Stimulated activated CD4-positive, alpha-beta T cell treated with anti-CD3 and anti-CD28 coated beads, Interleukin-1b, Interleukin-23, amount 100 ng/mL, for 4 hours (primary cell): ENCODE results near the gene TNS2.
"Not testable (repeated sequence)": the region's sequence is repeated elsewhere in the genome, so short reads cannot be mapped to it uniquely, and the experiment has no call there.

Experiments
- DNase-seq, 2 donors: peaks; one replicate each; pipeline ENCODE4 v3.0.0-alpha.2; 2020; ENCODE audit warnings: low read depth in 2 of 2

TNS2 gene

DNA sequence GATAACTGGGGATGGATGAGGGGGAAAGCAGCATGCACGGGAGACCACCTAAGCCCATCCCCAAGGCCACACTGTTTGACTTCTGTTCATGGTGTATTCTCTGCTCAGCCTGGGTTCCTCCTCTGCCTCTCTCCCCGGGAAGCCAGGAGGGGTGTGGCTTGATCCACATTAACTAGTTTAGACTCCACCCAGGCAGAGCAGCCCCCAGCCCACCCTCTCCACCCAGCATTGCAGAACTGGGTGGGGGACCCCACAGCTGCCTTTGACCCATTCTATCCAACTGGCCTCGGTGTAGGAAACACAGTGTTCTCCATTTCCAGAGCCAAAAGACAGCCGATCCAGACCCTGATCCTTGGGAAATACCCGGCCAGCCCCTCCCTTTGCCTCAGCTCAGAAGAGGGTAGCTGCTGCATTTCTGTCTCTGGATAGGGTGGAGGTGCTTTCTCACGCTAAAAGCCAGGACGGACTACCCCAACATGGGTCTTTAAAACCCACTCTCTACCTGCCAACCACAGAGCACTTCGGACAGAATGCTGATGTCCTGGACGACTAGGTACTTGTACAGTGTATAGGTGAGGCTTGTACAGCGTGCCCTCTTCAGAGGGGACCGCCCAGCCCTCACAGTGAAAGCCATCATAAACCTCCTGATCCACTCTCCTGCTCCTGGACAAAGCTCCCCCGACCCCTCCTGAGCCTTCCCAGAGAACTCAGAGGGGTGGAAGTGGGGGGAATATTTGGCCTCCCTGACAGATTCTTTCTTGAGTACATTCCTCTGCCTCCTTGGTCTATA is 20.0 kb downstream of the TNS2 start:
- no peak for DNase-seq

DNA sequence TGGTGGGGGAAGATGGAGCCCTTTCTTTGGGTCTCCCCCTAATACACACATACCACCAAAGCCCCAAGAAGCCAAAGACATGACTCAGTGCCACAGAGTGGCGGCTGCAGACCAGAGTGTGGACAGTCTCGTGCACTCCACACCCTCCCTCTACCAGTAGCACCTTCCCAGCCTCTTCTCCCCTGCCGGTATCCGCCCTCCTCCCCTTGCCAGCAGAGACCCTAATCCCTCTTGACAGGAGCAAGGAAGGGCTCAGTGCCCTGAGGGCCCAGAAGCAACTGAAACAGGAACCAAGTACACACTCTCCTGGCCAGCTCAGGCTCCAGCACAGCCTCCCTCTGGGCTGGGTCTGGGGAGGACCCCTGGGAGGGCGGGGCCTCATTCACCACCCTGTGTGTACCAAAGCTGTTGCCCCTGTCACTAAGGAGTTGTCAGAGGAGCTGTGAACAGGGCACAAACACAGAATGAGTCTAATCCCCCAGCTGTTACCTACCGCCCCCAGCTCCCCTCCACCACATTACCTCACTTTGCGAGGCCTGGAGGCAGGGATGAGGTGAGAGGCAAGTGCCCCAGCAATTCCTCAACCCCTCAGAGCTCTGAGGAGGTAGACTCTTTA is 21.1 kb downstream of the TNS2 start:
- DNase-seq: no peak

DNA sequence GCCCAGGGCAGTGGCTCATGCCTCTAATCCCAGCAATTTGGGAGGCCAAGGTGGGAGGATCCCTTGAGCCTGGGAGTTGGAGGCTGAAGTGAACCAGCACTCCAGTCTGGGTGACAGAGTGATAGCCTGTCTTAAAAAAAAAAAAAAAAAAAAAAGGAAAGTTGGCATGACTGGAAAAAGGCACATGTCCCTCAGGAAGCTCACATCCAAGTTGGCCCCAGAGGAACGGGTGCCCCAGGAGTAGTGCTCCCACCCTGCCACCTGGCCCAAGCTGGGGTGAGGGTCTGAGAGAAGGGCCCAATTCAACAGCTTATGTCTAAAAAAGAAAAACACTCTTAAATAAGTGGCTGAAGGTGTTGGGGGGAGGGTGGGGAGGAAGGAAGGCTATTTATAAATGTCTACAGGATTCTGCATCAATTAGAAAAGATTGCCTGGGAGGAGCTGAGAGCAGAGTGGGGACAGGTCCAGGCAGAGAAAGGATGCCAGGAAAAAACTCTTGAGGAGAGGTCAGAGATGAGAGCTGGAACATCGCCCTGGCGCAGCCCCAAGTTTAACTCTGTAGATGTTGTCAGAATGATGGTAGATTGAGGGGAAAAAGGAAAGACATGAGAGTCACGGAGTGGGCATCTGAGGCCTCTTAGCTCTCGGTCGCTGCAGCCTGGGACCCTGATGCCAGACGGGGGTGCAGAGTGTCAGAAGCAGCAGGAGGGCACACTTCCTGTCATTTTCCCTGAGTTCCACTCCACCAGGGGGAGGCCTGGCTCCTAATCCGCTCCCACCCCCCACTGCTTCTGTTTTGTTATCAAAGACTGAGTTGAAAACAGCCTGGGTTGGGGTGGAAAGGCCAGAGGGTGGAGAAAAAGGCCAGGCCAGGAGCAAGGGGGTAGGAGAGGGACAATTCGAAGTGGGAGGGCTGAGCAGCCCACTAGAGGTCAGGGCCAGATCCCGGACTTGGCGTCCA is 22.0 kb downstream of the TNS2 start:
- no peak for DNase-seq

DNA sequence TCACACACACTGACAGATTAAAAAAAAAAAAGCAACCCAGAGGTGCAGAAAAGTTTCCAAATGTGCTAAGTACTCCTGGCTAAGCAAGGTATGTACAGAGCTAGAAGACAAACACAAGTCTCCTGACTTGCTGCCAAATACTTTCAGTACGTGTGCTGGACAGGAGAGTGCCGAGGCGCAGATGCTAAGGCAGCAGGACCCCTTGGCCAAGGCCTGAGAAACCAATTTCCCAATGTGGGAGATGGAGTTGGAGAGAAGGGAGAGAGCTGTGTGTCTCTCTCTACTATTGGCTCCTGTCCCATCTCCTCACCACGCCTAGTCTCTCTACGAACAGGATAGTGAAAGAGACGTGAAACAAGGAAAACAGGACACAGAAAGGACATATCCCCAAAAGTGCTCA is 24.0 kb downstream of the TNS2 start:
- DNase-seq: no peak

DNA sequence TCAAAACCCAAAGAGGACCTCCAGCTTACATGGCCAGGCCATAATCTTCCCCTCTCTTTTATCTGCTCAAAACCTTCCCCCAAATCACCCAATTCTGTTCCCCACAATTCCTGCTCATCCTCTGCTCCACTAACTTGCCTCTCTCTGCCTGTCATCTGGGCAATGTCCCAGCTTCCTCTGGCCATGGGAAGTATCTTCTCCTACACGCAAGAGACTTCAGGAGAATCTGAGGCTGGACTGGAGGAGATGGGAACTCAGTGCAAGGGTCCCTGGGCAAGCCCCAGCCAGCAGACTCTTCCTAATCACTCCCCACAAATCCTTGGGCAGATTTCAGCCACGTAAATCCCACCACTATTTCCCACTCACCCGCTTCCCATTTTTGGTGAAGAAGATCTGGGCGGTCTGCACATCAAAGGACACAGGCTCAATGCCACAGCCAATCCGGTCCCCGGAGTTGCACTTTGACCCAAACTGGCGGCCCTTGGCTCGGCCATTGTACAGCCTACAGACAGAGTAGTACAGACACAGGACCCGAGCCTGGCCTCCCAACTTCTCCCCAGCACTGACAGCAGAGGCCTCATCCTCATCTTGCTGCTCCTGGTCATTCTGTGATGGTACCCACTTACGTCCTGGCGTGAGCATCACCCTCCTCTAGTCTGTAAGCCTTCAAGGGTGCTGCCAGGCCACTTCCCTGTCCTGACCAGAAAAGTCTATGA is 24.6 kb downstream of the TNS2 start:
- DNase-seq: no peak

DNA sequence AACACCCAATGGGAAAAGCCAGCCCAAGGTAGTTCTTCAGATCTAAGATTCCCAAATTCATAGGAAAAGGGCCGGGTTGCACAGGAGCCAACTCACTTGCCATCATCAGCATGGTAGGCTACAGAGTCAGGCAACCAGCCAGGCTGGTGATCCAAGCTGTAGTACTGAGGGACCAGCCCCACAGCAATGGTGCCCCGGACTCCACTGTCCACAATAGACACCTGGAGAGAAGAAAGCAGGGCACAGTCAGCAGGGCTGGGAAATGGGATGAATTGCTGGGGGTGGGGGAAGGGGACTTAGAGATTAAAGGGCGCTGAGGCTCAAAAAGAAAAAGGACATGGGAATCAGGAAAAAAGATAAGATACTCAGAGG is 25.1 kb downstream of the TNS2 start:
- DNase-seq: no peak

DNA sequence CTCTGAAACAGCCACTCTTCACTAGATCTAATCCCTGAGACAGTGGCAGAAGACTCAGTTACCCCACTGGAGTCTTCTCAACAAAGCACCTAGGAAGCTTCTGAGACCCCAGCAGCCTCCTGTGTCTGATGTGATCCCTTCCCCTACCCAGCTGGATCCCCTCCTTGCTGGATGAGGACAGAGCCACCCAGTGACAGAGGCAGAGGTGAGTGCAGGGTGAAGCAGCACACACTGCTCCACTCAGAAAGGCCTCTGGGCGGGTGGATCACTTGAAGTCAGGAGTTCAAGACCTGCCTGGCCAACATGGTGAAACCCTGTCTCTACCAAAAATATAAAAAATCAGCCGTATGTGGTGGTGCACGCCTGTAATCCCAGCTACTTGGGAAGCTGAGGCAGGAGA is 26.6 kb downstream of the TNS2 start:
- DNase-seq: no peak

DNA sequence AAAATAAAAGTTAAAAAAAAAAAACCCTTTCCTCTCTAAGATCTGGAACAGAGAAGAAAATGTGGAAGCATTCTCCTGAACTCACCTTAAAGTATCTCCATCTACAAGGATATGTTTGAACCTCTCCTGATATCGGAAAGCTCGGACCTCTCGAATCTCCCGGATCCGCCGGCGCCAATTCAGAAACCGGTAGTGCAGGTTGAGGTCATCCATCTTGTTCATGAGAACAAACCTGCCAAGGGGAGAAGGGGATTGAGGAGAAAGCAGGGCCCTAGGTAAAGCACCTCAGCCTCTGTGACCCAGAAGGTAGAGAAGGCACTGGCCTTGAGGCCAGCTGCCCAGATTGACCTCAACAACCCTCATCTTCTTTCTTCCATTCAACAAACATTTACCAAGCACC is 27.2 kb downstream of the TNS2 start:
- no peak for DNase-seq

DNA sequence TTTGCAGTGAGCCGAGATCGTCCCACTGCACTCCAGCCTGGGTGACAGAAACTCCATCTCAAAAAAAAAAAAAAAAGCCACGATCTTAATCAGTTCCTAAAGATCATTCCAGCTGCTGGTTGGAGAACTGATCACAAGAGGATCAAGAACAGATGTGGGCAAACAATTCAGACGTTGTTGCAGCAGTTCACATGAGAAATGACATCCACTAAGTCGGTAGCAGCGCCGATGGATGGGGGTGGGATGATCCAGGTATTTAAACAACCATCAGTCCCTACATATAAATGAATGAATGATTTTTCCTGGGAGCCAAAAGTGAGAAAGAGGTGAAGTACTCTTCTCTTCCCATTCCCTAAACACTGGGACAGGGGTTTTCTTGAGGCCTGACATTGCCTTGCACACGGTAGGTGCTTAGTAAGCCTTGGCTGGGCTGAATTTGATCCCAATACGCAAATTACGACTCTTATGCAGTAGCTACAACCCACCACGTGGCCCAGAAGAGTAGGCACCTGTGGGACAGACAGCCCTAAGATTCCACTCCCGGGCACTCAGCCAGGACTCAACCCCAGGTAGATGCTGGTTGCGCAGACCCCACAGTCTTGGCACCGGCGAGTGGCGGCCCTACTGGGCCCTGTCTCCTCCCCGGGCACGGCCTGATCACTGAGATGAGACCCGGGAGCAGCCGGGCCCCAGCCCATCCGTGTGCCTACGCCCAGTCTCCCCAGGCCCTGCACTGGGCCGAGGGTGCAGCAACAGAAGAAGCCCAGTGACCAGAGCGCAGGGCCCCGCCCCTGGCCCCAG is 28.8 kb downstream of the TNS2 start:
- peak in 1 of 2 donors; percentile 22 for DNase-seq

DNA sequence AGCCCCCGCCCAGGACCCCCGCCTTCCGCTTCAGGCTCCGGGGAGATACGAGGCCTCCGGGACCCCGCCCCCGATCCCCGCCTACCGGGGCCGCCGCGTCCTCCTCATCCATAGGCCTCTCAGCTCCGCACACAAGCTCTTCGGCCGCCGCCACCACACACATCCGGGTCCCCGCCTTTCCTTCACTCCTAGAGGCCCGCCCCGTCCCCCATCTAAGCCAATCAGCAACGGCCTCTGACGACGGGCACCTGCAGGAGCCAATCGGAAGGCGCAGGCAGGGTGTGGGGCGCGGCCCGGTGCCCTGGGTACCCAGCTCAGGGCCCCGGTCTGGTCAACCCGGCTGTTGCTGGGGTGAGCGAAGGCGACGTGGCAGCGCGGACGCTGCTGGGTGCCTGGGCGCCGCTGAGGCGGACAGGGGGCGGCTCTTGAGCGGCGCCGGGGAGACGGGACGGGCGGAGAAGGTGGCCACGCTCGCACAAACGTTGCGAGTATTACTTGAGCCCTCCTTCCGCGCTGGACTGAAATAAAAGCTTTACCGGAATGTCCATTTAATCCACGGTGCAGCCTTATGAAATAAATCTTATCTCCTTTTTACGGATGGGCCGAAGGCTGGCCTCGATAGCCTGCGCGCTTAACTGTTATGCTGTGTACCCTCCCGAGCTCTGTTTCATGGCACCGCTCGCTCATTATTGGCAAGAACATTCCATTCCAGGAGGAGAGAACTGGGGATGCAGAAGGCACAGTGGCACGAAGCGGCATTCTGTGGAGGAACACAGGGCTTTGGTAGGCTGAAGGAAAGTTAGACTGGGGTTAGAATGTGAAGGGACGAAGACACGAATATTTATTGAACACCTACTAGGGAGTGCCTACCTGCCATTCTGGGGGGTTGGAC is 29.6 kb downstream of the TNS2 start, which contains the start of gene SPRYD3:
Gene SPRYD3, minus strand, starts transcription at position 165 of the 892 bp plus-strand sequence. Its CDS starts 57 bp downstream, at position 108.
- DNase-seq: peak; percentile 93 to 95

DNA sequence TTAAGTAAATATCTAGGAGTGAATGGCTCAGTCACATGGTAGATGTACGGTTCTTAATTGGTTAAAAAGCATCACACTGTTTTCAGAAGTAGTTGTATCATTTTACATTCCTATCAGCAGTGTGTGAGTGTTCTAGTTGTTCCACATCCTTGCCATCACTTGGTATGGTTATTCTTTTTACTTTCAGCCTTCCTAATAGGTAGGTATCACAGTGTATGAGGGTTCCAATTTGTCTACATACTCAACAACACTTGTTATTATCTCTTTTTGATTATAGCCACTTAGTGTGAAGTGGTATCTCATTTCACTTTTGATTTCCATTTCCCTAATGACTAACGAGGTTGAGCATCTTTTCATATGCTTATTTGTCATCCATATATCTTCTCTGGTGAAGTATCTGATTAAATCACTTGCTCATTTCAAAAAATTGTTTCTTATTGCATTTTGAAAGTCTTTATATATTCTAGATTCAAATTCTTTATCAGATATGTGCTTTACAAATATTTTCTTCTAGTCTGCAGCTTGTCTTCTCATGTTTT is 32.8 kb downstream of the TNS2 start:
- no peak for DNase-seq

DNA sequence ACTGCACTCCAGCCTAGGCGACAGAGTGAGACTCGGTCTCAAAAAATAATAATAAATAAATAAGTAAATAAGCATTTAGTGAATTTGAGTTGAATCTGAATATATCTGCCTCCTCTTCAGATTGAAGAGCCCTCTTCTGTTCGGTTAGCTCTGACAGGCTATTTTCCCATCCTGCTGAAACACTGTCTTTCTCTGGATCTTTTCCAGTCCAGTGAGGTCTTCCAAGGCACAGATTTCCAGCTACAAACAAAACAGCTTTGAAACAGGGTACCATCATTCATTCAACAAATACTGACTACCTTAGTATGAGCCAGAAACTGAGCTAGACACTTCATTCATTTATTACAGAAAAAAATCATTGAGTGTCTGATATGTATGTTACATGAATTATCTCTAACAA is 36.5 kb downstream of the TNS2 start:
- no peak for DNase-seq

DNA sequence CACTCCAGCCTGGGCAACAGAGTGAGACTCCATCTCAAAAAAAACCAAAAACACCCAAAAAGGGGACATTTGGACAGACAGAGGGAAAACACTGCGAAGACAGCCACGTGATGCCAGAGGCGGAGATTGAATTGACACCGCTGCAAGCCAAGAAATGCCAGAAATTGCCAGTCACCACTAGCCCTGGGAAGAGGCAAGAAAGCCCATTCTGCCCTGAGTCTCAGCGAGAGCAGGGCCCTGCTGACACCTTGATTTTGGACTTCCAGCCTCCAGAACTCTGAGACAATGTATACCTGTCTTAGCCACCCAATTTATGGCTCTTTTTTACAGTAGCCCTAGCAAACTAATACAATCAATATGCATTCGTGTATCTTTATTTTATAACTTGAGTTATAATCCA is 40.2 kb downstream of the TNS2 start:
- DNase-seq: no peak

DNA sequence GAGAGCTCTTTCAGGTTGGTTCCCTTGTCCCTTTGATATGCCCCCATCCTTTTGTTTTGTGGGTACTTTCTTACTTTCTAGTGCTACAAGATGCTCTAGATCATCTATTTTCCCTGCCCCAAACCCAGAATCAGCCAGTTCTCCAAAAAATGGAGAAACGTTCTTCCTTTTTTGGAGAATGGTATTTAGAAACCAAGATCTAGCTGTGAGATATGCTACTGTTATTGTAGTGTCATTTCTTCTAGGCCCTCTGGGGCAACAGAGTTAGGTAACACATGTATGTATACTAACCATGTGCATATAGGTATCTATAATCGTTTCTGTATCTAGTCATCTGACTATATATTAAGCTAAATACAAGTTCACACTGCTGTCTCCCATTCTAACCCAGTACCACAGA is 40.7 kb downstream of the TNS2 start:
- no peak for DNase-seq

DNA sequence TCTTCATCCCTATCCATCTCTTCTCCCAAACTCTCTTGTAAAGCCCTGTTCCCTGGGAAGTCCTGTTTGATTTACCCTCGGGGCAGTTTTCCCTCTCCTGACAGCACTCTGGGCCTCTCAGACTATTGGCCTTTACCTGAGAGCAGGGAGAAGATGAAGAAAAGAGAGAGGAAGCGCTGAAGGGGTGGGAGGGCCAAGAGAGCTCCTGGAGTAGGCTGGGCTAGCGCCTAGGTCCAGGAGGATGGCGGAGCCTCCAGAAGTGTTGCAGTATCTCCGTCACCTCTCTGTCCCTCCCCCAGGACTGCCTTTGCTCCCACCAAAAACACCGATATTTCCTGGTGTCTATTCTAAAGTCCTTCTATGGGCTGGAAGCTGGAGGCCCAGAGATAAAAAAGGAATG is 41.9 kb downstream of the TNS2 start:
- no peak for DNase-seq

DNA sequence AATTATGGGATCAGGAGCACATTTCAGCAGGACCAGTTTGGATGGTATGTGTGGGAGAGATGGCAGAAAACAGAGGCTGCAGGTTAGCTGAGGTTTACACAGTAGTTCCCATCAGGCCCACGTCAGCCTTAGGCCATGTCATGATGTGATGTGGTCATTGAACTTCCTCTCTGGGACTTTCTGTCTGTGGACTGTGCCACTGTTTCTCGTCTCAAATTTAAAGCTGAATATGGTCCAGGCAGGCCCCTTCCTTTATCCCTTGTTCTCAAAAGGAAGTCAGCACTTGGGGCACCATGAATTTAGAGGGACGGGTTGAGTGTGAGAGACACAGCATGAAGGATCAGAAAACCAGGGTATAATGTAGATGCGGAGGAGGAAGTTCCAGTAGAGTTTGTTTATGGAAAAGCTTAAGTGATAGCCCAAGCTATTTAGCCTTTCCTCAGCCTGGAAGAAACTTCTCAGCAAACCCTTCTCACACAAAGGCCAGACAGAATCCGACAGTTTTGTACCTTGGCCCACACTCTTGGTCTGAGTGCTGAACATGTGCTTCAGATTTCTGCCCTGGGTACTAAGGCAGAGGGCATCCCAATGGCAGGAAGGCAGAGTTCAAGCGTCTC is 44.0 kb downstream of the TNS2 start:
- DNase-seq: no peak

DNA sequence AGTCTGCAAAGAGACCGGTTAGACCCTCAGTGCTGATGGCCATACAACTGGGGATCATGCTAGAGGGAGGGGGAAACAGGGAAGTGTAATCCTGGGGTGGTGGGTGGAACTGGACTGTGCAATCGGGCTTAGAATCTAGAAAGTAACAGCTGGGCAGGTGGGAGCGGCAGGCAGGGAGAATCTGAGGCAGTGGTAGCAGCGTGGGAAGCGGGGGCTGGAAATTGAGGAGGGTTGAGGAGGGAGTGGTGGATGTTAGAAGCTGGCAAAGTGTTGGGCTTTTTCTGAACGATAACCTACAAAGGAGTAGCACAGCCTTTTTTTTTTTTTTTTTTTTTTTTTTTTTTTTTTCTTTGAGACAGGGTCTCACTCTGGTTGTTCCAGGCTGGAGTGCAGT is 44.5 kb downstream of the TNS2 start:
- DNase-seq: no peak

DNA sequence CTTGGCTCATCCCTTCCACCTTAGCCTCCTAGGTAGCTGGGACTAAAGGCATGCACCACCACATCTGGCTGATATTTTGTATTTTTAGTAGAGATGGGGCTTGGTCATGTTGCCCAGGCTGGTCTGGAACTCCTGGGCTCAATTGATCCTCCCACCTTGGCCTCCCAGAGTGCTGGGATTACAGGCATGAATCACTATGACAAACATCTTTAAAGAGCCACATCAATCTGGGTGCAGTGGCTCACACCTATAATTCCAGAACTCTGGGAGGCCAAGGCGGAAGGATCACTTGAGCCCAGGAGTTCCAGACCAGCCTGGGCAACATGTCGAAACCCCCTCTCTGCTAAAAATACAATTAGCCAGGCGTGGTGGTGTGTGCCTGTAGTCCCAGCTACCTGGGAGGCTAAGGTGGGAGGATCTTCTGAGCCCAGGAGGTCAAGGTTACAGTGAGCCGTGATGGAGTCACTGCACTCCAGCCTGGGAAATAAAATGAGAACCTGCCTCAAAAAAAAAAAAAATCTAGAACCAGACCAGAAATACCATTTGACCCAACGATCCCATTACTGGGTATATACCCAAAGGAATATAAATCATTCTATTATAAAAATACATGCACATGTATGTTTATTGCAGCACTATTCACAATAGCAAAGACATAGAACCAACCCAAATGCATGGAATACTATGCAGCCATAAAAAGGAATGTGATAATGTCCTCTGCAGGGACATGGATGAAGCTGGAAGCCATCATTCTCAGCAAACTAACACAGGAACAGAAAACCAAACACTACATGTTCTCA is 45.1 kb downstream of the TNS2 start:
- not testable (repeated sequence) for DNase-seq

DNA sequence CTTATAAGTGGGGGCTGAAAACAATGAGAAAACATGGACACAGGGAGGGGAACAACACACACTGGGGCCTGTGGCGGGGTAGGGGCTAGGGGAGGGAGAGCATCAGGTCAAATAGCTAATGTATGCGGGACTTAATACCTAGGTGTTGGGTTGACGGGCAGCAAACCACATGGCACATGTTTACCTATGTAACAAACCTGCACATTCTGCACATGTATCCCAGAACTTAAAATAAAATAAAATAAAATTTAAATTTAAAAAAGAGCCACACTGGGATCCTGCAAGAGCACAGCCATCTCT is 45.7 kb downstream of the TNS2 start:
- not testable (repeated sequence) for DNase-seq
